Heart right ventricle (tissue), 16 donors: ENCODE results near the gene UBASH3B. TPM values are rescaled to one million over a fixed set of nuclear protein-coding genes. Genes with fewer than 3 reads are reported as not detected.

Experiments
- ATAC-seq, 8 donors: fragments of 200-7000 bp; cut with Tn5 transposase; one replicate each; pipeline ENCODE4 v1.9.1; 2020; ENCODE audit warnings: mild to moderate bottlenecking in 8 of 8, moderate library complexity in 8 of 8, moderate number of reproducible peaks in 1 of 8
- DNase-seq, 2 donors: peaks; one replicate each; pipeline ENCODE4 v3.0.0-alpha.2; 2020
- H3K27ac ChIP-seq, 10 donors: fragments of 200-600 bp; sonication (generic) in 2 of 10; one replicate each; pipeline versions ENCODE4 v1.5.0 to v1.8.0; 2020 to 2022; ENCODE audit warnings: mild to moderate bottlenecking in 3 of 10
- H3K27me3 ChIP-seq, 7 donors: fragments of 200-600 bp; one replicate each; pipeline ENCODE4 v1.8.0; 2021 to 2022; ENCODE audit warnings: mild to moderate bottlenecking in 2 of 7
- H3K36me3 ChIP-seq, 9 donors: fragments of 200-600 bp; sonication (generic) in 1 of 9; one replicate each; pipeline versions ENCODE4 v1.5.0 to v1.8.0; 2020 to 2022; ENCODE audit warnings: mild to moderate bottlenecking in 2 of 9
- H3K4me1 ChIP-seq, 9 donors: fragments of 200-600 bp; sonication (generic) in 1 of 9; one replicate each; pipeline versions ENCODE4 v1.5.0 to v1.8.0; 2020 to 2022; ENCODE audit warnings: mild to moderate bottlenecking in 4 of 9
- H3K4me3 ChIP-seq, 10 donors: fragments of 200-600 bp; sonication (generic) in 2 of 10; one replicate each; pipeline versions ENCODE4 v1.5.0 to v1.8.0; 2020 to 2022; ENCODE audit warnings: mild to moderate bottlenecking in 7 of 10, moderate library complexity in 2 of 10
- H3K9me3 ChIP-seq, 11 donors: fragments of 200-600 bp in 10 of 11; sonication (generic) in 2 of 11; one replicate each; pipeline versions ENCODE4 v1.5.0 to v1.8.0; 2013 to 2022; ENCODE audit warnings: mild to moderate bottlenecking in 2 of 11, control low read depth in 1 of 11, moderate library complexity in 1 of 11
- CTCF ChIP-seq, 9 donors: fragments of 200-600 bp; sonication (generic) in 2 of 9; IDR thresholded peaks; one replicate each; pipeline versions ENCODE4 v1.5.0 to v1.8.0; 2021 to 2022; ENCODE audit warnings: antibody characterized with exemption in 9 of 9, mild to moderate bottlenecking in 5 of 9, moderate library complexity in 1 of 9
- WGBS, 2 donors: extraction: QIAGEN DNeasy Blood & Tissue Kit; methylation state at CpG; one replicate each; pipeline ENCODE4 v1.1.7; 2013; ENCODE audit warnings: inconsistent platforms in 1 of 2; 5-methylcytosine and 5-hydroxymethylcytosine counted together
- intact Hi-C, 10 donors: fragments of 100-400 bp; cut with DNase I; formaldehyde crosslinking; loops; one replicate each; pipeline versions ENCODE4 v1.11.1 to v1.14.2; 2022
- polyA plus RNA-seq, 2 donors: library from polyadenylated mRNA; stranded (reverse); fragments of 200-250 nt; gene quantifications; one replicate each; pipeline ENCODE4 v1.2.3, GENCODE V29; 2013
- total RNA-seq, 10 donors: library from RNA; stranded (reverse); fragmentation: NEBNext Ultra II Directional in 3 of 10; extraction: Animal tissue kit (Norgen Biotek cat#: 25700) in 3 of 10; gene quantifications; one replicate each; pipeline versions ENCODE4 v1.2.1 to v1.2.4, GENCODE V29; 2021 to 2023
- donor health status: Arrhythmogenic right ventricular cardiomyopathy.
- donor health status: ischemic (EF 13 %, LVEDD 7.1; RV severe dilation, severe dysfunction).
- donor health status: healthy with polysubstance abuse.
- donor health status: DM: no; HTN: yes; CAD: no.
- donor health status: DM: no; HTN: no; CAD: no.
- donor health status: ischemic (EF 25% LVEDD 6.9; RV normal size, moderate dysfunction).
- donor health status: ischemic (EF 25% LVEDD 5.7; RV mildly dilated, moderate dysfunction).
- donor health status: healthy.
- donor health status: DM: yes; HTN: yes; CAD: no.
- donor health status: Ischemic cardiomyopathy.
- donor health status: ischemic (EF 35%, LVEDD 5.7; RV mildly dilated, moderate dysfunction).
- donor health status: nonischemic (EF 11% LVEDD 7.7; RV severe dilation, severe dysfunction).
- donor health status: DM: yes; HTN: yes; CAD: no.
- donor health status: PGD.
- donor health status: ischemic (EF 29% LVEDD 5.4; RV normal size, mild dysfunction).
- donor health status: nonischemic (EF 23%, LVEDD 6.1; RV moderate dilation, normal function).

The UBASH3B gene
- total and polyA plus RNA-seq, 12 donors, result 0.51 to 8.0 (median 1.5) TPM

DNA sequence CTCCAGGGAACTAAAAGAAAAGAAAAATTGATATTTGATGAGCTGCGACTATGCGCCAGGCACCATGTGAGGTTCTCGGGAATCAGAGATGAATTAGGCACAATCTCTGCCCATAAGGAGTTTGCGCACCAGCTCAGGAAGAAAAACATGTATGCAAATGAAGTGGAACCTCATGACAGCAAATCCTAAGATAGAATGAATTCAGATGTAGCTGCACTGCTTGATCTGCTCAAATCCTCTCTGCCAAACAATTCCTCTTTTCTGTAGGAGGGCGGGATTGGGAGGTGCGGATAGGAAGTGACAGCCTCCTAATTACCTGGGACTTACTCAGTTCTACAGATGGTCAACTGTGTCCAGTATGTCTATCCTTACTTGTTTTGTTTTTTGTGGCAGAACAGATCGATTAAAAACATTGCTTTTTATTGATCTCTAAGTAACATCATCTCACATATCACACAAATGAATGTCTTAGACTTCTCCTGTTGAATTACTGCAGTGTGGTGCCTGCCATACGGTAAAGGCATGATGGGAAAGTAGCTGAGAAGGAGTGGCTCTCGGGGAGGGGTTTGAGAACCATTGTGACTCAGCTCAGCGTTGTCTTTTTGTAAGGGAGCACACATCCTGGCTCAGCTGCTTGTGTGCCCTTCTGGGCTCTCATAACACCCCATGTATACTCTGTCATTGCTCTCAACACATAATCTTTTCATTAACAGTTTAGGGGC is 196.7 kb downstream of the UBASH3B start:
- Histone ChIP-seq H3K4me1 (peaks cover 0 to 32% (median 0%) of the 10 kb centered on the region in 9 donors), H3K27me3 (peaks cover 0 to 17% (median 4%) of the 10 kb centered on the region in 7 donors), H3K36me3 (no peaks in the 10 kb centered on the region), H3K27ac (peak overlapping the region in 1 of 10 donors; percentile 36), H3K4me3 (no peak overlapping the region), H3K9me3 (no peaks in the 10 kb centered on the region)
- DNase-seq (no peak), ATAC-seq (no peak)
- intact Hi-C loops, result loop anchor here (2.0 to 10.0 kb wide), 9 partner anchors 40 to 270 kb away; no protein-coding TSS in a partner anchor
- 83 to 88% methylated on average over 10 of the region's 10 CpGs for WGBS, 2 donors
- no peak for TF ChIP-seq CTCF (IDR thresholded peaks at IDR 0.05)

GRCh38 chr11:122852796-122853160 is 197.3 kb downstream of the UBASH3B start:
- WGBS, 2 donors, result 94 to 97% methylated on average over 5 of the region's 5 CpGs

GRCh38 chr11:122853261-122853660 is 197.7 kb downstream of the UBASH3B start:
- no peaks in the 10 kb centered on the region for H3K9me3 ChIP-seq
- ATAC-seq (no peak), DNase-seq (no peak)
- H3K27me3 ChIP-seq, result peaks cover 0 to 22% (median 4%) of the 10 kb centered on the region in 7 donors
- no peaks in the 10 kb centered on the region for H3K36me3 ChIP-seq
- intact Hi-C loops, result loop anchor here (1.0 to 10.0 kb wide), 10 partner anchors 41 to 271 kb away; no protein-coding TSS in a partner anchor
- 95 to 97% methylated on average over 11 of the region's 11 CpGs for WGBS, 2 donors
- H3K27ac ChIP-seq, result no peak overlapping the region
- H3K4me1 ChIP-seq, result peaks cover 0 to 33% (median 0%) of the 10 kb centered on the region in 9 donors
- no peak for TF ChIP-seq CTCF (IDR thresholded peaks at IDR 0.05)
- H3K4me3 ChIP-seq, result no peak overlapping the region

More at GRCh38 chr11:122852796-122853160, 197.3 kb downstream of the UBASH3B start:
- no peak for TF ChIP-seq CTCF (IDR thresholded peaks at IDR 0.05)
- DNase-seq (no peak), ATAC-seq (no peak)
- Histone ChIP-seq H3K4me3 (no peak overlapping the region), H3K36me3 (no peaks in the 10 kb centered on the region), H3K9me3 (no peaks in the 10 kb centered on the region), H3K4me1 (peaks cover 0 to 33% (median 0%) of the 10 kb centered on the region in 9 donors), H3K27ac (peak overlapping the region in 1 of 10 donors; percentile 5), H3K27me3 (peaks cover 0 to 17% (median 4%) of the 10 kb centered on the region in 7 donors)
- intact Hi-C loops, result loop anchor here (1.0 to 10.0 kb wide), 10 partner anchors 40 to 270 kb away; no protein-coding TSS in a partner anchor

GRCh38 chr11:122853971-122854446 is 198.5 kb downstream of the UBASH3B start:
- 32 to 35% methylated on average over 3 of the region's 3 CpGs for WGBS, 2 donors
- DNase-seq (peak in 1 of 2 donors; percentile 79), ATAC-seq (peak in 5 of 8 donors; percentile 16 to 75 (median 46))
- Histone ChIP-seq H3K27me3 (peaks cover 0 to 22% (median 4%) of the 10 kb centered on the region in 7 donors), H3K36me3 (no peaks in the 10 kb centered on the region), H3K27ac (no peak overlapping the region), H3K4me3 (no peak overlapping the region), H3K4me1 (peaks cover 0 to 33% (median 0%) of the 10 kb centered on the region in 9 donors), H3K9me3 (no peaks in the 10 kb centered on the region)
- TF ChIP-seq CTCF (IDR thresholded peaks at IDR 0.05), result peak; percentile 71 to 83 (median 82)
- intact Hi-C loops, result loop anchor here (1.0 to 10.0 kb wide), 12 partner anchors 42 to 273 kb away; no protein-coding TSS in a partner anchor
